Measurements from ENCODE around the gene TAF7. TPM values are rescaled to one million over a fixed set of nuclear protein-coding genes. Genes with fewer than 3 reads are reported as not detected.

The TAF7 gene
- total and polyA plus RNA-seq, 9 of the 15 experiments (the other 6 are each of a cell fraction or from before 2014, with no cell fraction given), result 51.6 to 116 (median 73.3) TPM

DNA sequence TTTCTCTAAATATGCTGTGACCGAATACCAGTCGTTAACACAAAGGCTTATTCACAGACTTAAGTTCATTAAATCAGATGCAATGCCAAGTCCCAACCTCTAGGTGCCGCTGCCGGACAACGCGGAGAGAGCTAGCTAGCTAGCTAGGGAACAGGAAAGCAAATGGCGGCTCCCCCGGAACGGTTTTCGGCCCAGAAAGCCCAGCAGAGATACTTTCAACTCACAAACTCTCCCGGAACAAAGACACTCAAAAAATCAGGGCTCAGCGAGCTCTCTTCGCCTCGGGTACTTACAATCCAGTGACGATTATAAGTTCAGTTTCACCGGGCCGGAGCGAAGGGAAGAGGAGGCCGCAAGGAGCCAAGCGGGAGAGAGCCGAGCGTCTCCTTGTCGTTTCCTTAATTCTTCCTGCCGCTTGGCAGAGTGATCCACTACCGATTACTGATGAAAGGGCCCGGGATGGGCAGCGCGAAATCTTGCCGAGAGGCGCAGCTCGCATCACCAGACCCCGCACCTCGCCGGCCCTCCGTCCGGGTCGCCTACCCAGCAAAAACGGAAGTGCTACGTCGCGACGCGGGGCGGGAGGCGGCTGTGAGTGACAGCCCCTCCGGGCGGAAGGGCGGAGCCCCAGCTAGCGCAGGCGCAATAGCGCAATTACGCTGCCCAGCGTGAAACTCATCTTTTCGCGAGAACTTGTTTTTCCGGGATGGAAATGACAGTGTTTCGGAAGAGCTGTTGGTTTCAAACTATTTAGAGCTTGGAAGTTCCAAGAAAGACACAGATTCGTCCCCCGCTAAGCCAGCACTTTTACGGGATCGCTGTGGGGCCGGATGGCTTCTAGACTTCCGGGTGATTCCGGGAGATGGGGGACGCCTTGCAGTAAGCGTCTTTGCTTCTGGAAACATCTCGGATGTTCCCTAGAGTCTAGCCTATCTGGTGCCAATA is at the start of gene TAF7 (continued):
- TF ChIP-seq, protein P1, sequence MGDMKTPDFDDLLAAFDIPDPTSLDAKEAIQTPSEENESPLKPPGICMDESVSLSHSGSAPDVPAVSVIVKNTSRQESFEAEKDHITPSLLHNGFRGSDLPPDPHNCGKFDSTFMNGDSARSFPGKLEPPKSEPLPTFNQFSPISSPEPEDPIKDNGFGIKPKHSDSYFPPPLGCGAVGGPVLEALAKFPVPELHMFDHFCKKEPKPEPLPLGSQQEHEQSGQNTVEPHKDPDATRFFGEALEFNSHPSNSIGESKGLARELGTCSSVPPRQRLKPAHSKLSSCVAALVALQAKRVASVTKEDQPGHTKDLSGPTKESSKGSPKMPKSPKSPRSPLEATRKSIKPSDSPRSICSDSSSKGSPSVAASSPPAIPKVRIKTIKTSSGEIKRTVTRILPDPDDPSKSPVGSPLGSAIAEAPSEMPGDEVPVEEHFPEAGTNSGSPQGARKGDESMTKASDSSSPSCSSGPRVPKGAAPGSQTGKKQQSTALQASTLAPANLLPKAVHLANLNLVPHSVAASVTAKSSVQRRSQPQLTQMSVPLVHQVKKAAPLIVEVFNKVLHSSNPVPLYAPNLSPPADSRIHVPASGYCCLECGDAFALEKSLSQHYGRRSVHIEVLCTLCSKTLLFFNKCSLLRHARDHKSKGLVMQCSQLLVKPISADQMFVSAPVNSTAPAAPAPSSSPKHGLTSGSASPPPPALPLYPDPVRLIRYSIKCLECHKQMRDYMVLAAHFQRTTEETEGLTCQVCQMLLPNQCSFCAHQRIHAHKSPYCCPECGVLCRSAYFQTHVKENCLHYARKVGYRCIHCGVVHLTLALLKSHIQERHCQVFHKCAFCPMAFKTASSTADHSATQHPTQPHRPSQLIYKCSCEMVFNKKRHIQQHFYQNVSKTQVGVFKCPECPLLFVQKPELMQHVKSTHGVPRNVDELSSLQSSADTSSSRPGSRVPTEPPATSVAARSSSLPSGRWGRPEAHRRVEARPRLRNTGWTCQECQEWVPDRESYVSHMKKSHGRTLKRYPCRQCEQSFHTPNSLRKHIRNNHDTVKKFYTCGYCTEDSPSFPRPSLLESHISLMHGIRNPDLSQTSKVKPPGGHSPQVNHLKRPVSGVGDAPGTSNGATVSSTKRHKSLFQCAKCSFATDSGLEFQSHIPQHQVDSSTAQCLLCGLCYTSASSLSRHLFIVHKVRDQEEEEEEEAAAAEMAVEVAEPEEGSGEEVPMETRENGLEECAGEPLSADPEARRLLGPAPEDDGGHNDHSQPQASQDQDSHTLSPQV (IDR thresholded peaks at IDR 0.05), result 0 out of 2 replicates have a peak, but pooled peaks have one; percentile 25
- no peak for TF ChIP-seq SRSF3 (IDR thresholded peaks at IDR 0.05; ENCODE audit: insufficient read depth, low read length)
- TF ChIP-seq, protein P2, sequence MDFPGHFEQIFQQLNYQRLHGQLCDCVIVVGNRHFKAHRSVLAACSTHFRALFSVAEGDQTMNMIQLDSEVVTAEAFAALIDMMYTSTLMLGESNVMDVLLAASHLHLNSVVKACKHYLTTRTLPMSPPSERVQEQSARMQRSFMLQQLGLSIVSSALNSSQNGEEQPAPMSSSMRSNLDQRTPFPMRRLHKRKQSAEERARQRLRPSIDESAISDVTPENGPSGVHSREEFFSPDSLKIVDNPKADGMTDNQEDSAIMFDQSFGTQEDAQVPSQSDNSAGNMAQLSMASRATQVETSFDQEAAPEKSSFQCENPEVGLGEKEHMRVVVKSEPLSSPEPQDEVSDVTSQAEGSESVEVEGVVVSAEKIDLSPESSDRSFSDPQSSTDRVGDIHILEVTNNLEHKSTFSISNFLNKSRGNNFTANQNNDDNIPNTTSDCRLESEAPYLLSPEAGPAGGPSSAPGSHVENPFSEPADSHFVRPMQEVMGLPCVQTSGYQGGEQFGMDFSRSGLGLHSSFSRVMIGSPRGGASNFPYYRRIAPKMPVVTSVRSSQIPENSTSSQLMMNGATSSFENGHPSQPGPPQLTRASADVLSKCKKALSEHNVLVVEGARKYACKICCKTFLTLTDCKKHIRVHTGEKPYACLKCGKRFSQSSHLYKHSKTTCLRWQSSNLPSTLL (IDR thresholded peaks at IDR 0.05), result no peak
- TF ChIP-seq JUNB (CRISPR knock-in tag; conservative IDR thresholded peaks at IDR 0.05), result no peak
- no peak for TF ChIP-seq GABPB2 (CRISPR knock-in tag; conservative IDR thresholded peaks at IDR 0.05)
- no peak for TF ChIP-seq USF1 (CRISPR knock-in tag; IDR thresholded peaks at IDR 0.05)
- no peak for TF ChIP-seq GATAD2B (IDR thresholded peaks at IDR 0.05; ENCODE audit: borderline replicate concordance)
- no peak for TF ChIP-seq ZNF507 (tag; conservative IDR thresholded peaks at IDR 0.05)
- no peak for TF ChIP-seq NFE2L1 (tag; IDR thresholded peaks at IDR 0.05; ENCODE audit: borderline replicate concordance, low read depth)
- TF ChIP-seq CBX2 (IDR thresholded peaks at IDR 0.05; ENCODE audit: insufficient read depth, low read length, poor library complexity, severe bottlenecking), result no peak
- no peak; the same call in 1 of the 2 replicates for TF ChIP-seq XRCC5 (IDR thresholded peaks at IDR 0.05; ENCODE audit: low read depth, low read length)
- no peak for TF ChIP-seq RREB1 (CRISPR knock-in tag; IDR thresholded peaks at IDR 0.05)
- no peak for TF ChIP-seq MAFK (IDR thresholded peaks at IDR 0.05; ENCODE audit: low read length)
